GM18507 (cell line): ENCODE results near the gene CDH23.

Experiments used
- DNase-seq: peaks from one replicate; pipeline ENCODE4 v3.0.0; 2011; ENCODE audit warnings: low read depth; ENCODE audit not compliant: insufficient read length; ENCODE audit errors: extremely low spot score
- FAIRE-seq: peaks from 2 replicates; lab custom pipeline; 2011; peaks lifted over from hg19 to GRCh38; lab: Jason Lieb, UNC

CDH23 gene

DNA sequence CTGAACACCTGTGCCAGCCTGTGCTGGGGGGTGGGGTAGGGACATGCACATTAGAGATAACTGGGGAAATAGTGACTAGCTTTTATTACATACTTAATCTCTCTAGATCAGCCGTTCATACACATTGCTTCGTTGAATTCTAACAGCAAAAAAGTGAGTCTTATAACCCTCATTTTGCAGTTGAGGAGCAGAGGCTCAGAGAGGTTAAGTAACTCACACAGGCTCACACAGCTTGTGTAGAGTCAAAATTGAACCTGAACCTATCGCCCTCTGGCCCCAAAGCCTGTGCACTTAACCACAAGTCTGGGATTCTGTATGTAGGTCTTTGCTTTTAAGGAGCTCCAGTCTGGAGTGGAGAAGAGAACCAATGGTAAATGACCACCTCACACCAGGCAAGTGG, 59.9 kb downstream of the CDH23 start:
- FAIRE-seq = no peak
- no peak for DNase-seq

DNA sequence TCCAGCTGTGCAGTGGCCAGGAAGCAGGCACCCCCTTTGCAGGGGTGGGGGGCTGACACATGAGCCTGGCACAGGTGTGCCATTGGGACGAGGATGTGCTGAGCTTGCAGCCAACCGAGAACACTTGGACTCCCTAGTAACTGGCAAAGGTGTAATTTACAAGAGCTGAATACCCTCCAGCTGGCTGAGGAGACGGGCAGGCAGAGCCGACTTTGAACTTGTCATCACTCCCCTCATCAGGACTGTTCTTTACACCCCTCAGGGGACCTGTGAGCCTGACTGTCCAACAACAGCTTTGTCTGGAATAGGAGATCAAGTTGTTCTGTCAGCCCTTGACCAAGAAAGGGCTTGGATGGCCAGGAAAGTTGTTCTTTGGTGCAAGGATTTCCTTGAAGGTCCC, 61.2 kb downstream of the CDH23 start:
- FAIRE-seq (no peak), DNase-seq (no peak)

DNA sequence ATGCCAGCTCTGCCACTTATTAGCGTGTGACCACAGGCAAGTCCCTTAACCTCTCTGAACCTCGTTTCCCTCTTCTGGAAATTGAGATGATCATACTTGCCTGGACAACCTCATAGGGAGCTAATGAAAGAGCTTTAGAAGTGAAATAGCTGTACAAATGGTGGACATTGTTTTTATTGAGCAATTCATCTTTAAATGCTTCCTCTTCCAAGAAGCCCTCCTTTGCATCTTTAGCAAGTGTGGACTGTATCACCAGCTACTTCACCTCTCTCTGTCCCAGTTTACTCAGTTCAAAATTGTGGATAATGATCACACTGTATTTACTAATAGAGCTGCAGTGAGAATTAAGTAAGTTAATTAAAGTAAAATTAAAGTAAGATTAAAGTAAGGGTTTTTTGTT, 61.7 kb downstream of the CDH23 start:
- DNase-seq = no peak
- FAIRE-seq = no peak

DNA sequence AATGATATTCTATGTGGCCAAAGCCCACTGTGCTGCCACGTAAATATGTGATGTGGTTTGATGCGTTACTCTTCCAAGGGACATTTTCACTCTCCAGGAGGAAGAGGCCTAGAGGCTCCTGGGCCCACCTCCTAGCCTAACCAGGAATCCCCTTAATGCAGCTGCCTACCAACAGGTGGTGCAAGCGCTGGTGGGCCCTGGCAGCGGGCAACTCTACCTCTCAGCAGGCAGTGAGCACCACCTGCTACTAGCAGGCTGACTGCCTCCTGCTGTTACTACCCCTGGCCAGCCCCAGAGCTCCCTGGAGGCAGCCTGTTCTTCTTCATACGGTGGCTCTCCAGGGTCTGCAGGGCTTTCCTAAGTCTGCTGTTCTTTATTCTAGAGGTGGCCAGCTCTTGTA, 62.8 kb downstream of the CDH23 start:
- DNase-seq (no peak), FAIRE-seq (no peak)

DNA sequence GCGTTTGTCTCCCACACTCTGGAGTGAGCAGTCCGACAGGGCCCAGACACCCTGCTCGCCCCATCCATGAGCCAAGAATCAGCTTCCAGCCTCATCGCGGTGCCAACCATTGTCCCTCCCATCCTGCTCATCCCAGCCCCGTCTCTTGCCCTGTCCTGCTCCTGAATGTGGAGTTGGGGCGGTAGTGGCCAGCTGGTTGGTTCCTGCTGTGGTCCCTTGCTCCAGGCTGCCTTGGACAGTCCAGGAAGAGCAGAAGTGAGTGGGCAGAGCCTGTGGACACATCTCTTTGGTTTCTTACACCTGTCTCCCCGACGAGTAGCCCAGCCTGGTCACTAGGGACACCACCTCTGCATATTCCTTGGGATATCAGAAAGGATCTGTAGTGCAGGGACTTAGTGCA, 63.9 kb downstream of the CDH23 start:
- no peak for FAIRE-seq
- no peak for DNase-seq

DNA sequence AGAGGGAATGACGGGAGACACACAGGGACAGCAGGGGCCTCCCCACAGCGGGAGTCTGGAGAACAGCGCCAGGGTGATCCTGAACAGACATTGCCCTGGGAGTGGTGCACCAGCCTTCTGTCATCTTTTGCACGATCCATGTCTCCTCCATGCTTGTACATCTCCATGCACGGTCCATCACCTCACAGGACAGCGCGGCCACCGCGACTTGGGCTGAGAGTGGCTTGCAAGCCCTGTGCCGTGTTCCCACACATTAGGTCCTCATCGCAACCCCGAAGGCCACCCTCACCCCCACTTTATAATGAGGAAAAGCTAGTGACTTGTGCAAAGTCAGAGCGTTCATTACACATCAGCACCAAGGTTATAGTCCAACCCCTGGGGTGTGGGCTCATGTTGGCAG, 64.7 kb downstream of the CDH23 start:
- FAIRE-seq = no peak
- no peak for DNase-seq

DNA sequence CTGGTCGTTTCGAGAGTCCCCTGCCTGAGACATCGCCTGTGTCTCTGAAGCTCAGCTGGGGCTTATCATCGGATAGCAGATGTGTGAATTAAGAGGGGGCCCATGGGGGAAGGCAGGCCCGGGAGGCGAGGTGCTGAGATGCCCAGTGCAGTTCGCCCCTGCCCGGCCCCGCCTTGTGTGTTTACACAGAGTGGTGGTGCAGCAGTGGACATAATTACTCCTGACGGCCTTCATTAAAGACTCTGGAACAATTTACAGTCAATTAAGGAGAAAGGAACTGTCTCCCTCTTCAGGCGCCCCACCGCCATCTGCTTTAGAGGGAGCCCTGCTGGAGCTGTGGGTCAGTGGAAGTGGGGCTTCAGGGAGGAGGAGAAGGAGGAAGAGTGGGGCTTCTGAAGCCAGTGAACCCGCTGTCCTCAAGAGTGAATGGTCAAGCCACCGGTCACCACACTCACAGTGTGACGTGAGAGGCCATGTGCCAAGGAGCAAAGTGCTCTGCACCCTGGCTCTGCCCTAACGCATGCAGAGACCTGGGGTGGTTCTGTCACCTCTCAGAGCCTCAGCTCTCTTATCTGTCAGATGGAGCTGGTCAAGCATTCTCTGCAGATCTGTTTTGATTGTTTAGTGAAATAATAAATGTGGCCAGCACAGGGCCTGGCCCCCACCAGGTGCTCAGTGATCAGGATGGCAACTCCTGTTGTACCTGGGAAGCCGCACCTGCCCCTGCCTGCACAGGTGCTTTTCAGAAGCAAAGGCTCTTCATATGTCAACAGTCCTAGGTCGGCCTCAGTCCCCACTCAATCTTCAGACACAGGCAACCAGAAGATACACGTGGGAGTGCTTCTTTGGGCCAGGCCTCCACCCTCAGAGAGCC, 65.6 kb downstream of the CDH23 start:
- DNase-seq = no peak
- no peak for FAIRE-seq

DNA sequence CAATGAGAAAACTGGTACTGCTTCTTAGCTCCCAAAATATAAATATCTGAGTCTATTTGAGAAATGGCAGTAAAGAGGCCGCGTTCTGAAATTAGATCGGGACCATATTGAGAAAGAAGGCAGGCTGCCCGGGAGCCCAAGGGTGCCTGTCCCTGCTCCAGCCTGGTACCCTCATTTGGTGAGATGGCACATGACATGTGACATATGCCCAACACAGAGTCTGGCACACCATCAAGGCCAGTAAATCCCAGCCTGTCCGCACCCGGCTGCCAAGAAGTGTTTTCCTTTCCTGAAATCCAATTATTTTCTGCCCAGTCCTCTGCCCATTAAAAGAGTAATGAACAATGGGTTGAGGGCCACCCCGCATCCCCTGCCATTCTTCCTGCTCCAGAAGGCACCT, 66.4 kb downstream of the CDH23 start:
- no peak for DNase-seq
- FAIRE-seq = no peak

DNA sequence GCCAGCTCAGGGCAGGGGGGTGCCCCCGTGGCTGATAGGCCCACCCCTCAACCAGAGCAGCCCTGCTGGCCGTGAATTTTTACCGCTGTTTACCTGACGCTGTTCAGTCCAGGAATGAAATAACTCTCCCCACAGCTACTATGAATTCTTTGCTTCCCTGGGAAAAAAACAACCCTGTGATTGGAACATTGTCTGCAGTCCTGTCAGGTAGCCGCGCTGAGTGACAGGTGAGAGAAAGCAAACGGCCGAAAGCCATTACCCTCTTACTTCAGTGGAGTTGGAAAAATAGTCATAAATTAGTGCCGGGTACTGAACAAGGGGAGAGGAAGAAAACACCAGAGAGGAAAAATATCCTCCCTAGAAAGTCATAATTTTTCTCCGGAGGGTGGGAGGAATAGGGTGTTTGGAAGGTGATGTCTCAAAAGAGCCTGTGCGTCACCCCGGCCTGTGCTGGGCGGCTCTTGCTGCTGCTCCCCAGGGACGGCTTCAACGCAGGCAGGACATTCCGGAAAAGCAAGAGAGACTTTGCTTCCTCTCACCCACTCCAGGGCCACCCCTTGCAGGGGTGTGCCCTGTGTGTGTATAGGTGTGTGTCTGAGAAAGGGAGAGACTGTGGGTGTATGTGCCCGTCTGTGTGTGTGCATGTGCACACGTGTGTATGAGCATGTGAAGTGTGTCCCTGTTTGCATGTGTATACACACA, 69.0 kb downstream of the CDH23 start:
- DNase-seq (no peak), FAIRE-seq (no peak)

DNA sequence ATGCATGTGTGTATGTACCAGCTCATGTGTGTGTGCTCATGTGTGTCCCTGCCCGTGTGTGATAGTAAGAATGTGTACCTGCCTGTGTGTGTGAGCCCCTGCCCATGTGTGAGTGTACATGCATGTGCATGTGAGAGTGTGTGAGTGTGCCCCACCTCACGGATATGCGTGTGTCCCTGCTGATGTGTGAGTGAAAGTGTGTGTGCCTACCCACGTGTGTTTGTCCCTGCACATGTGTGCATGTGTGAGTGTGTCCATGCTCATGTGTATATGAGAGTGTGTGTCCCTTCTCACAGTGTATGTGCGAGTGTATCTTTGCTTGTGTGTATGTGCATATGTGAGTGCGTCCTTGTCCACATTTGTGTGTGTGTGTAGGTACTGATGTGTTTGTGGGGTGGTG, 69.6 kb downstream of the CDH23 start:
- FAIRE-seq (no peak), DNase-seq (no peak)

DNA sequence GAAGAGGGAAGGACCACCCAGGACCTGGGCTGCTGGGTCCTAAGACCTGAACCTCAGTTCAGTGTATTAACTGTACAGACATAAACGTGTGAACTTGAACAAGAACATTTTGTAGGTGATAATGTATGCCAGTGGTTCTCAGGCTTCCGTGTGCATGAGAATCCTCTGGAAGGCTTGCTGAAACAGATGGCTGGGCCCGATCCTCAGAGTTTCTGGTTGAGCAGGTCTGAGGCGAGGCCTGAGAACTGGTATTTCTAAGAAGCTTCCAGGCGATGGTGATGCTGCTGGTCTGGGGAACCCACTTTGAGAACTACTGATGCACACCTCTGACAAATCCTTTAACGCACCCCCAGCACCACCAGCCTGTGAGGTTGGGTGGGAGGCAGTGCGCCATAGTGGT, 70.4 kb downstream of the CDH23 start:
- DNase-seq = no peak
- FAIRE-seq = no peak

DNA sequence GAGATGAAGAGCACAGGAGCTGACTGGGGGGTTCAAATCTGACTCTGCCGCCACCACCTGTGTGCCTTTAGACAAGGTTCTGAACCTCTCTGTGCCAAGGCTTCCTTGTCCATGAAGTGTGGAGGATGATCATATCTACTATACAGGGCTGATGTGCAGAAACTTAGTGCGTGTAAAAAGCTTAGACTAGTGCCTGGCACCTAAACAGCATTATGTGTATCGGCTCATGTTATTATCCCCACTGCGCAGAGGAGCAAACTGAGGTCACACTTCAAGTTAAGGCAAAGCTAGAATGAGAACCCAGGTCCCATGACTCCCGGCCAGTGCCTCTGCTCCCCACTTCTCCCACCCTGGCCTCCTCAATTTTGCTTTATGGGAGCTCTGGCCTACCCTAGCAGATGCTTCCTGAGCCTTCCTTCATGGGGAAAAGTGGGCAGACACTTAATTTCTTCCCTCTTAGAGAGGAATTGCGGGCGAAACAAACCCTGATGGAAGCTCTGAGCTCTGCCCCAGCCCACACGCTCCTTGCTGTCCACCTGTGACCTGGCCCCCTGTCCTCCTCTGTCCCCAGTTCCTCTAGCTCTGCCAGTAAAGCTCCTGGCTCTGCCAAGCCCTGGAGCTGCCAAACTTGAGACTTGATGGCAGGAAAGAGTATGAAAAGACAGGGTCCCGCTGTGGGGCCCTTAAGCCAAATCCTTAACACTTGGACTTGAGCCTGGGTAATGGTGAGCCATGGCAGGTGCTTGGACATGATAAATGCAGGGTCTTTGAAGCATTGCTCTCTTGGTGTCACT, 71.0 kb downstream of the CDH23 start:
- DNase-seq (no peak), FAIRE-seq (no peak)

DNA sequence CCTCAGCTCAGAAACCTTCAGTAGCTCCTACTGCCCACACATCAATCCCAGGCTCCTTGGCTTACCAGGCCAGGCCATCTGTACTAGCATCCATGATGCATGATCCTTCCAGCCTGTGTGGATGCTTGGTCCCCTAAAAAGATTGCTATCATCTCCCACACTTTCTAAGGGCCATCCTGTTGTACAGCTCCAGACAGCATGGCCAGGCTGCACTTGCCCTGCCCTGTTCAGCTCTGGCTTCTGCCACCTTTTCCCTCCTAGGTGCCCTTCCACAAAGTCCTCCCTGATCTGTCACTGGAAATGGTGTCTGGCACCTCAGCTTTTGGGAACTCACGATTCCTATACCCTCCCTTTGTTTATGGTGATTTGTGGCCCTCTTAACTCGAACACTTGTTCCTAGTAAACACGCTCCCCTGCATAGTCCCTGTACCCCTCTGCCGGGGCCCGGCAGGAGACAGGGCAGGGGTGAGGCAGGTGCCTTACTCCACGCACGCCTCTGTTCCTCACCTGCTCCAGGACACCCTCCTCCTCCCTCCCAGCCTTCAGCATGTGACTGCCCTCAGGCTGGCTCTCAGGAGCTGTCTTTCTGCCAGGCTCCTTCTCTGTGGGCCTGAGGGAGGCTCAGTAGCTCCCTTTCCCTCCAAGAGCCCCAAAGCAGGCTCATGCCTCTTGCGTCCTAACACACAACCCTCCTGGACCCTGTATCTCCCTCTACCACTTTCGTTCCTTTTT, 71.8 kb downstream of the CDH23 start:
- FAIRE-seq (no peak), DNase-seq (no peak)

DNA sequence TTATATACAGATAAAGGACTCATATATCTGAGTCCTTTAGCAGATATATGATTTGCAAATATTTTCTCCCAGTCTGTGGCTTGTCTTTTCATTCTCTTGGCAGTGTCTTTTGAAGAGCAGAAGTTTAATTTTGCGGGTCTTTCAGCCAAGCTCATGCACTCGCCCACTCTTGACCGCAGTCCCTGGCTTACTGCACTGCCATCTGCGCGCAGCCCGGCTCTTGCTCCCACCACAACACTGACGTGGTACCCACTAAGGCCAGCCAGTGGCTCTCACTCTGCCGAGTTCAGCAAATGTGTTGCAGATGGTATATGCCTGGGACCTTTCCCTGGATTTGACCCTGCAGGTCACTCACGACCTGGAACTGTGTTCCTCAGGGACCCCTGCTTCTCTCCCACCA, 74.3 kb downstream of the CDH23 start:
- DNase-seq (no peak), FAIRE-seq (no peak)

DNA sequence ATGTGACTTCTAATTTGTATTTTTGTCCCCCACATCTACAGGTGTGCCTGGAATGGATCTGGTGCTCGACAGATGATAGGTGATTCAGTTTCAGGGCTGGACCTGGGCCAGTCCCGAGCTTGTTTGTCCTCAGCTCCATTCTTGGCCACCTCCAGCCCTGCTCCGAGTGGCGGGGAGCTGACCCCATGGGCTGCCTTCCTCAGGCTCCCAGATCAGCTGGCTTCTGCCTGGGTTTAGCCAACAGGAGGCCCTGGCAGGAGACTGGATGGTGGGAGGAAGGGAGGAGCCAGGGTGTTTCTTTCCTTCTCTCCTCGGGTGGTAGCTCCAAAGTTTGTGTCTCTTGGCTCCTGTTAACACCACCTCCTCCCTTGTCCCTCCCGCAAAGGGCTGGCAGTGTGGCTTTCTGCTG, 75.2 kb downstream of the CDH23 start:
- DNase-seq = no peak

DNA sequence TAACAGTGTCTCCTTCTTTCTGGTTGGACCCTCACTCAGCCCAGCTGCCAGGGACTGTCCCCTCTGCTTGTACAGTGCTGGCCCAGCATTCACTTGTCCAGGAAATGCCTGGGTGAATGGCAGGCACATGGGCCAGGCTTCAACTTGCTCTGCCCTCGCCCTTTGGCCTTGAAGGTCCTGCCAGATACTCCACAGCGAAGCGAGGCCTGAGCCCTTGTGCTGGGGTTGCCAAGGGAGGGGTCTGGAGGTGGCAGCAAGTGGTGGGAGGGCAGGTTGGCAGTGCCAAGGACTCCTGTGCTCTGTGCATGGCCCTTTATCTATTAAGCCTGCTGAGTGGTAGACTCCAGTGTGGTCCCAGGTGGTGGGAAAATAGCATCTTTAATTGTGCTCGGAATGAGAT, 75.7 kb downstream of the CDH23 start:
- FAIRE-seq (no peak), DNase-seq (no peak)

More for the DNA sequence above, 75.2 kb downstream of the CDH23 start:
- no peak for FAIRE-seq

DNA sequence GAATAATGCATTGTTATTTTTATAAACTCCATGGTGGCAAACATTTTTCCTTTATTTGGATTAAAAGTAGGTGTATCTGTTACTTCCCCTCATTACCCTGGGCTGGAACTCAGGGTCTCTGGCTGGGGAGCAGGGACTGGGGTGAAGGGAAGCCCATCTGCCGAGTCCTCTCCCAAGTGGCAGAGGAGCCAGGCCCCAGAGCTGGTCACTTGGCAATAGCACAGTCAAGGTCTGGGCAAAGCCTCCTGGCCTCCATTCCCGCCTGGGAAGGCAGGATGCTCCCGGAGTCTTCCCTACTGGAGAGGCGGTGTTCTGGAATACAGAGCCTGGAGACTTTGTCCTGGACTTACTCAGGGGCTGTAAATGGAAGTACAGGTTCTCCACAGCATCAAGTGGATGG, 76.2 kb downstream of the CDH23 start:
- FAIRE-seq = no peak
- no peak for DNase-seq

DNA sequence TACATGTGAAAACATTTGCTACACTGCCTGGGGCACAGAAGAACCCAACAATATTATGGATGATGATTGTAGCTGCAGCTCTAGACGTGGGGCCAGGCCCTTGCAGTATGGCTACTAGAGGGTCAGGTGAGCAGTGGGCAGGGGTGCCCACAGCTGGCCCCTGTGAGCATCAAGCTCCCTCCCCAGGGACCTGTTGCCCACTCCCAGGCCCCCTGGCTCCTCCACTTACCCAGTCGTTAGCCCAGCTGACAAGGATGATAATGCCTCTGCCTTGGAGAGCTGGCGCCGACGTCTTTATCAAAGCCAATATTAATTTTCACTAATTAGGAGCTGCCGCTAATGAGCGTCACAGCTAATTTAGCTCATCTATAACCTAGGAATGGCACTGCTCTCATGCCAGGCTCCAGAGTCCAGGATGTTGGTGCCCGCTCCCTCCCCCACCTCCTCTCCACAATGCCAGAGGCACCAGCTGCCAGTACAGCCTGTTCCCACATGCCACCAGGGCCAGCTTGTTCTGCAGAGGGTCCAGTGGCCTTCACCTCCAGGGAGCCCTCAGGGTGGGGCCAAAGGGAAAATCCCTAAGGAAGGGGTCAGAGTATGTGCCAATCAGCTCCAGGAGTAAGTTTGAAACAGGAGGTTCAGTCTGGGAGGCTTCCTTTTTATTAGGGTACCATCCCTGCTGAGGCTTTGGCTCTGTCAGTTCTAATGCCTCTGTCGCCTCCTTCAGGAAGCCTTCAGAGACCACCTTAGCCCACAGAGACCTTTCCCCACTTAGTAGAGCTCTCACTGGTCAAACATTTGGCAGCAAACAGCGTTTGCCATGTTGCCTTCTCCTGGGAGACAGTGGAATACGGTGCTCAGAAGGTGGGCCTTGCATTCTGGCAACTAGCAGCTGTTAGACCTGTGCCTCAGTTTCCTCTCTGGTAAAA, 77.2 kb downstream of the CDH23 start:
- DNase-seq (no peak), FAIRE-seq (no peak)
